Measurements from ENCODE around the gene KLHL13. TPM values are rescaled to one million over a fixed set of nuclear protein-coding genes. Genes with fewer than 3 reads are reported as not detected.

The KLHL13 gene
- polyA plus RNA-seq, 1 donor (not counting 4 experiments of a cell fraction or from before 2014, with no cell fraction given), result 4.9 TPM

GRCh38 chrX:117992192-117992723, 124.4 kb downstream of the KLHL13 start:
- no peak for TF ChIP-seq EZH2 (IDR thresholded peaks at IDR 0.05; ENCODE audit: low read length)
- TF ChIP-seq, protein P1, sequence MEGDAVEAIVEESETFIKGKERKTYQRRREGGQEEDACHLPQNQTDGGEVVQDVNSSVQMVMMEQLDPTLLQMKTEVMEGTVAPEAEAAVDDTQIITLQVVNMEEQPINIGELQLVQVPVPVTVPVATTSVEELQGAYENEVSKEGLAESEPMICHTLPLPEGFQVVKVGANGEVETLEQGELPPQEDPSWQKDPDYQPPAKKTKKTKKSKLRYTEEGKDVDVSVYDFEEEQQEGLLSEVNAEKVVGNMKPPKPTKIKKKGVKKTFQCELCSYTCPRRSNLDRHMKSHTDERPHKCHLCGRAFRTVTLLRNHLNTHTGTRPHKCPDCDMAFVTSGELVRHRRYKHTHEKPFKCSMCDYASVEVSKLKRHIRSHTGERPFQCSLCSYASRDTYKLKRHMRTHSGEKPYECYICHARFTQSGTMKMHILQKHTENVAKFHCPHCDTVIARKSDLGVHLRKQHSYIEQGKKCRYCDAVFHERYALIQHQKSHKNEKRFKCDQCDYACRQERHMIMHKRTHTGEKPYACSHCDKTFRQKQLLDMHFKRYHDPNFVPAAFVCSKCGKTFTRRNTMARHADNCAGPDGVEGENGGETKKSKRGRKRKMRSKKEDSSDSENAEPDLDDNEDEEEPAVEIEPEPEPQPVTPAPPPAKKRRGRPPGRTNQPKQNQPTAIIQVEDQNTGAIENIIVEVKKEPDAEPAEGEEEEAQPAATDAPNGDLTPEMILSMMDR (optimal IDR thresholded peaks at IDR 0.05 in 1 of 3, IDR thresholded peaks at IDR 0.05 in 1 of 3, conservative IDR thresholded peaks at IDR 0.05 in 1 of 3; ENCODE audit: extremely low read depth in 1 of 3, insufficient read depth in 2 of 3, low read length in 3 of 3), result no peak
- FAIRE-seq (no peak), DNase-seq (ENCODE audit: low read depth, low spot score) (no peak)
- H3K27me3 ChIP-seq (ENCODE audit: control insufficient read depth, extremely low read depth, insufficient read depth, low read length), result no peaks in the 10 kb centered on the region
- H3K9me3 ChIP-seq (ENCODE audit: control insufficient read depth, low read depth, low read length), result no peaks in the 10 kb centered on the region
- no peak overlapping the region for H3K9ac ChIP-seq (ENCODE audit: control insufficient read depth, extremely low read depth, insufficient read depth, low read length)
- H3K4me2 ChIP-seq (ENCODE audit: control insufficient read depth, extremely low read depth, insufficient read depth, low read depth, low read length), result peak overlapping the region; percentile 54
- peak overlapping the region; percentile 74 for H3K27ac ChIP-seq (ENCODE audit: control insufficient read depth, insufficient read depth, low read length)
- no peaks in the 10 kb centered on the region for H4K20me1 ChIP-seq (ENCODE audit: control insufficient read depth, extremely low read depth, insufficient read depth, low read length)
- H3K9me1 ChIP-seq (ENCODE audit: control insufficient read depth, extremely low read depth, insufficient read depth, low read length), result no peaks in the 10 kb centered on the region
- H2AFZ ChIP-seq (ENCODE audit: control insufficient read depth, low read length), result no peak overlapping the region
- peaks cover 46% of the 10 kb centered on the region for H3K4me1 ChIP-seq (ENCODE audit: control insufficient read depth, extremely low read depth, insufficient read depth, low read length)
- dilution Hi-C loops (cut with MboI; ENCODE audit: extremely low pct_ligation_motif_present, low sequenced_read_pairs), result no loop called here
- H3K4me3 ChIP-seq (ENCODE audit: control insufficient read depth in 2 of 3, extremely low read depth in 1 of 3, insufficient read depth in 2 of 3, low read depth in 1 of 3, low read length in 3 of 3), result no peak overlapping the region
- H3K79me2 ChIP-seq (ENCODE audit: control insufficient read depth, insufficient read depth, low read length), result no peaks in the 10 kb centered on the region
- no peaks in the 10 kb centered on the region for H3K36me3 ChIP-seq (ENCODE audit: control insufficient read depth in 2 of 2, extremely low read depth in 1 of 2, insufficient read depth in 2 of 2, low read length in 2 of 2)

DNA sequence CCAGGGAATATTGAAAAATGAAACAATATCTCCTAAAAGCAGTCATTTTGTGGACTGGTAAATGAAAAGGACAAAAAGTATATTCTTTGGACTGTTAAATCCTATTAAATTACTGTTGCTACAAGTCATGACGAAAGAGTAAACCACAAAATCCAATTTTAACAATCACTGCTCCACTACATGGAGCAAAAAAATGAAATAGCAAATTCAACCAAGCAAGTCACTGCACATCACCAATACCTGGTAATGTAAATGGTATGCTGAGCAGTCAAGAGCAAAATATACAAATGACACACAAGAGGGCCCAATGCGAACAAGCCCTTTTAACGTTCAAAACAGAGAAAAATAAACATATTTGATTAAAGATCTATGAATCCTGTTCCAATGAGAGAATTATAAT, 126.2 kb downstream of the KLHL13 start:
- peak overlapping the region; percentile 19 for H3K9ac ChIP-seq (ENCODE audit: control insufficient read depth, extremely low read depth, insufficient read depth, low read length)
- DNase-seq (ENCODE audit: low read depth, low spot score) (peak; percentile 11), FAIRE-seq (peak; percentile 73)
- peak overlapping the region; percentile 74 for H3K27ac ChIP-seq (ENCODE audit: control insufficient read depth, insufficient read depth, low read length)
- H2AFZ ChIP-seq (ENCODE audit: control insufficient read depth, low read length), result peak overlapping the region; percentile 53
- H3K4me2 ChIP-seq (ENCODE audit: control insufficient read depth, extremely low read depth, insufficient read depth, low read depth, low read length), result peak overlapping the region; percentile 76
- H3K36me3 ChIP-seq (ENCODE audit: control insufficient read depth in 2 of 2, extremely low read depth in 1 of 2, insufficient read depth in 2 of 2, low read length in 2 of 2), result no peaks in the 10 kb centered on the region
- TF ChIP-seq, protein P1 (optimal IDR thresholded peaks at IDR 0.05 in 1 of 3, IDR thresholded peaks at IDR 0.05 in 1 of 3, conservative IDR thresholded peaks at IDR 0.05 in 1 of 3; ENCODE audit: extremely low read depth in 1 of 3, insufficient read depth in 2 of 3, low read length in 3 of 3), result no peak
- TF ChIP-seq EZH2 (IDR thresholded peaks at IDR 0.05; ENCODE audit: low read length), result no peak
- H3K27me3 ChIP-seq (ENCODE audit: control insufficient read depth, extremely low read depth, insufficient read depth, low read length), result no peaks in the 10 kb centered on the region
- no peaks in the 10 kb centered on the region for H4K20me1 ChIP-seq (ENCODE audit: control insufficient read depth, extremely low read depth, insufficient read depth, low read length)
- dilution Hi-C loops (cut with MboI; ENCODE audit: extremely low pct_ligation_motif_present, low sequenced_read_pairs), result no loop called here
- peak overlapping the region in 2 of 3 experiments; percentile 12 to 44 for H3K4me3 ChIP-seq (ENCODE audit: control insufficient read depth in 2 of 3, extremely low read depth in 1 of 3, insufficient read depth in 2 of 3, low read depth in 1 of 3, low read length in 3 of 3)
- H3K79me2 ChIP-seq (ENCODE audit: control insufficient read depth, insufficient read depth, low read length), result no peaks in the 10 kb centered on the region
- peaks cover 31% of the 10 kb centered on the region for H3K4me1 ChIP-seq (ENCODE audit: control insufficient read depth, extremely low read depth, insufficient read depth, low read length)
- no peaks in the 10 kb centered on the region for H3K9me1 ChIP-seq (ENCODE audit: control insufficient read depth, extremely low read depth, insufficient read depth, low read length)
- H3K9me3 ChIP-seq (ENCODE audit: control insufficient read depth, low read depth, low read length), result no peaks in the 10 kb centered on the region
